Posterior cingulate gyrus (tissue), 11 donors: ENCODE measurements around the gene TUBB3.
"Not testable (repeated sequence)": the region's sequence is repeated elsewhere in the genome, so short reads cannot be mapped to it uniquely, and the experiment has no call there.

Source experiments
- DNase-seq, 10 donors: peaks; one replicate each; pipeline versions ENCODE4 v3.0.0 to v3.0.0-alpha.2; 2020 to 2021; ENCODE audit warnings: mixed read lengths in 3 of 10
- intact Hi-C: fragments of 100-400 bp; cut with DNase I; formaldehyde crosslinking; loops from one replicate; pipeline ENCODE4 v1.15.1; 2023

TUBB3 gene

DNA sequence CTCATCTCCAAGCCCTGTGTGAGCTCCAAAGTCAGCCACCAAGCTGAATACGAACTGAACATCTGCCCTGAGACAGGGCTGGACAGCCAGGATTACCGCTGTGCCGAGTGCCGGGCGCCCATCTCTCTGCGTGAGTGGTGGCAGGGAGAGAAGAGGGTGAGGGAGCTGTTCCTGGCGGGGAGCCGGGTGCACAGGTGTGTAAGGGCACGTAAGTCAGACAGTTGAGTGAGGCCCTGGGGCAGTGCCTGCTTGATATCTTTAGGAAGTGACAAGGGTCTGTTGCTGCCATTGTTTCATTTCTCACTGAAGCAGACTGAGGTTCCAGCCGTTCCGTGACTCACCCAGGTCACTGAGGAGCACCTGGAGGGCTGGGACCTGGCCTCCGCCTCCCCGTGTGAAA lies 37.8 kb downstream of the TUBB3 start:
- peak in 1 of 10 donors; percentile 24 for DNase-seq
- intact Hi-C loops = no loop called here

- intact Hi-C loops = no loop called here
These were observed 38.8 kb downstream of the TUBB3 start for GRCh38 chr16:89961920-89962319.

GRCh38 chr16:89962754-89963498 lies 39.8 kb downstream of the TUBB3 start:
- DNase-seq = peak in 1 of 10 donors; percentile 78
- intact Hi-C loops = no loop called here

More at GRCh38 chr16:89961920-89962319, 38.8 kb downstream of the TUBB3 start:
- peak in 1 of 10 donors; percentile 63 for DNase-seq

DNA sequence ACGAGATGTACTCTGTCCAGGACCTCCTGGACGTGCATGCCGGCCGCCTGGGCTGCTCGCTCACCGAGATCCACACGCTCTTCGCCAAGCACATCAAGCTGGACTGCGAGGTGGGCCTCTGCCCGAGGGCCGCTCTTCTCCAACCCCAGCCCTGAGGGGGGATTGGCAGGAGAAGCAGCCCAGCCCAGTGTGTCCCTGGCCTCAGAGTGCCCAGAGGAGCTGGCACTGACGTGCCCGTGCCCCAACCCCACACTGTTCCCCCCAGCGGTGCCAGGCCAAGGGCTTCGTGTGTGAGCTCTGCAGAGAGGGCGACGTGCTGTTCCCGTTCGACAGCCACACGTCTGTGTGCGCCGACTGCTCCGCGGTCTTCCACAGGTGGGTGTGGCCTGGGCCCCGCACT lies 41.1 kb downstream of the TUBB3 start:
- intact Hi-C loops = no loop called here

GRCh38 chr16:89965447-89966225 lies 42.5 kb downstream of the TUBB3 start:
- peak in 1 of 10 donors; percentile 61 for DNase-seq
- intact Hi-C loops = no loop called here

More for the DNA sequence above, 41.1 kb downstream of the TUBB3 start:
- peak in 1 of 10 donors; percentile 79 for DNase-seq

DNA sequence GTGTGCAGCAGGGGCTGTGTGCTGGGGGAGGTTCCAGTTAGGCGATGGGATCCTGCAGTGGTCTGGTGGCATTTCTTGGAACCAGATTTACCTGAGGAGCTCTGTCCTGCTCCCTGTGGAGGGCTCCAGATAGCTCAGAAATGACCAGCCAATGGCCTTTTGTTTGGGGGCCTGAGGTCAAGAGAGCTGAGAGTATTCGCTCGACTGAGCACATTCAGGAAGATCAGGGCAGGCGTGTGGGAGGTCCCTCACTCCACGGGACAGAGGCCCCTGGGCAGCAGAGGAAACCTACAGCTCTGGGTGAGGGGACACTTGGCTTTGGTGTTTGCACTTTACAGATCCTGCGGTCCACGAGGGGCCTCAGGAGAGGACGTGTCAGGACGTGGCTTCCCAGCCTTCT lies 43.6 kb downstream of the TUBB3 start:
- intact Hi-C loops = no loop called here
- DNase-seq = no peak

- DNase-seq, intact Hi-C loops: not testable (repeated sequence)
These were observed 44.3 kb downstream of the TUBB3 start for GRCh38 chr16:89967436-89967835.

- intact Hi-C loops = not testable (repeated sequence)
- DNase-seq = peak in 1 of 10 donors; percentile 50
These were observed 44.9 kb downstream of the TUBB3 start for GRCh38 chr16:89968074-89968473.

- DNase-seq = peak in 2 of 10 donors; percentile 40 to 80
- intact Hi-C loops = loop anchor here (5.0 kb wide), 1 partner anchor 47 kb away; the partner anchor contains the start of gene DBNDD1
These were observed 46.7 kb downstream of the TUBB3 start for GRCh38 chr16:89969741-89970410.

- peak in 2 of 10 donors; percentile 22 to 90 for DNase-seq
- intact Hi-C loops = loop anchor here (5.0 kb wide), 1 partner anchor 46 kb away; the partner anchor contains the start of gene DBNDD1
These were observed 48.5 kb downstream of the TUBB3 start for GRCh38 chr16:89971495-89972243.

GRCh38 chr16:89972244-89973234 lies 49.4 kb downstream of the TUBB3 start:
- DNase-seq = peak; percentile 79 to 99 (median 88)
- intact Hi-C loops = loop anchor here (5.0 kb wide), 1 partner anchor 45 kb away; the partner anchor contains the start of gene DBNDD1

DNA sequence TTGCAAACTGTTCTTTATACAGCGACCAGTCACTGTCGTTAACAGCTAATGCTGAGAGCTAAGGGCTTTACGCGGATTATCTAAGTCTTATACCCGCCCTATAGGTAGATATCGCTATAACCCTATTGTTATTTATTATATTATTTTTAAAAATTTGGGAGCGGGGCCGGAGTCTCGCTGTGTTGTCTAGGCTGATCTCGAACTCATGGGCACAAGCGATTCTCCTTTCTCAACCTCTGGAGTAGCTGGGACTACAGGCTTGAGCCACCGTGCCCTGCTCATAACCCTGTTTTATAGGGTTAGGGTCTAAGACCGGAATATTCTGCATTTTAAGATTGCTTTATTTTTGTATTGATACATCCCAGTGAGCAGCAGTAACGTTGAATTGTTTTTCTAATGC lies 50.1 kb downstream of the TUBB3 start:
- intact Hi-C loops = loop anchor here (5.0 kb wide), 1 partner anchor 44 kb away; the partner anchor contains the start of gene DBNDD1
- DNase-seq = no peak

GRCh38 chr16:89973654-89974335 lies 50.7 kb downstream of the TUBB3 start:
- peak in 1 of 10 donors; percentile 17 for DNase-seq
- intact Hi-C loops = loop anchor here (5.0 kb wide), 1 partner anchor 44 kb away; the partner anchor contains the start of gene DBNDD1

GRCh38 chr16:89974870-89975269 lies 51.7 kb downstream of the TUBB3 start:
- intact Hi-C loops = loop anchor here (5.0 kb wide), 1 partner anchor 42 kb away; the partner anchor contains the start of gene DBNDD1
- peak in 1 of 10 donors; percentile 13 for DNase-seq

DNA sequence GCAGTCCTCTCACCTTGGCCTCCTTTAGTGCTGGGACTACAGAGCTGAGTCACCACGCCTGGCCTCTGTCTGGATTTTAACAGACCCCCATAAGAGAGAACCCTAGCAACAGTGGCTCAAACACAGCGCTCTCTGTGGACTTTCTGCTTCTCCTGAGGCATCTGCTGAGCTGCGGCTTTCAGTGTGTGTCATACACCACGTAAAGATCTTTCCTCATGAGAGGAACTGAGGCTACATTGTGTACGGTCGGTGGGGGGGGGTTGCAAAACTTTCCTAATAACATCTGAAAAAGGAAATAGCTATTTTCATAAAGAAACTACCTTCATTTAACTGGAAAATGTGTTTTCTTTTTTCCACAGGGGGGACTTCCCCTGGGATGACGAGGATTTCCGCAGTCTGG lies 58.3 kb downstream of the TUBB3 start:
- DNase-seq = peak in 1 of 10 donors; percentile 13

DNA sequence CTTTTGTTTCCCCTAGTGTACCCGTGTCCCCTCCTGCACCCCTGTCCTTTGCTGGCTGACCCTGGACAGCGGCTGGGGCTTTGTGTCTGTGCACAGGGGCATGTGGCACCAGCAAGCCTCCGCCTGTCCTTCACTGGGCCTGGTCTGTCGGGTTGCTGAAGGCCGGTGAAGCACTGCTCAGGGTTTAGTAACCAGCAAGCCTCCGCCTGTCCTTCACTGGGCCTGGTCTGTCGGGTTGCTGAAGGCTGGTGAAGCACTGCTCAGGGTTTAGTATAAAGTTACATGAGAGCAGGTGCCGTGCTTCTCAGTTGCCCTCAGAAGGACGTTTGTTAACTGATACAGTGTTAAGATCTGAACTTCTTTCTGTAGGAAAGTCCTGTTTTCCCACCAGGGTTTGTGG lies 59.2 kb downstream of the TUBB3 start:
- DNase-seq = peak in 1 of 10 donors; percentile 46
- intact Hi-C loops = no loop called here

More for the DNA sequence above, 58.3 kb downstream of the TUBB3 start:
- intact Hi-C loops = no loop called here

DNA sequence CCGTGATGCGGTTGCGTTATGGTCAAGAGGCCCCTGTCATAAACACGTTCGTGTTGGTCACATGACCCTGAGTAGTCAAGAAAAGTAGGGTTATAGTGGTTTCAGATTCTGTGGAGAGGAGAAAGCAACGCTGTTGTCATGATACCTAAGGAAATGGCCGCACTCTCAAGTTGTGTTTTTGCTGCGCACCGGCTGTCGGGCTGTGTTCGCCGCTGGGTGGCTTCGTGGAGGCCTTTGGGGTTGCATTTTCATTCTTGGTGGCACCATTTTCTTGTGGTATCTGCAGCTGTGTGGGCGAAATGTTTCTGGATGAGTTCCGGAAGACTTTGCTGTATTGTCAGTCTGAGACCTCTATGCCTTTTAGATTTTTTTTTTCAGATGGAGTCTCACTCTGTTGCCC lies 60.4 kb downstream of the TUBB3 start:
- peak in 1 of 10 donors; percentile 37 for DNase-seq
- intact Hi-C loops = no loop called here

- intact Hi-C loops = no loop called here
- peak in 1 of 10 donors; percentile 2 for DNase-seq
These were observed 61.1 kb downstream of the TUBB3 start for GRCh38 chr16:89984216-89984615.
